Eye (tissue), 1 donor: ENCODE results near the gene RAP1GAP2.

Source experiments
- DNase-seq: peaks from one replicate; pipeline ENCODE4 v3.0.0-alpha.2; 2015

The RAP1GAP2 gene

DNA sequence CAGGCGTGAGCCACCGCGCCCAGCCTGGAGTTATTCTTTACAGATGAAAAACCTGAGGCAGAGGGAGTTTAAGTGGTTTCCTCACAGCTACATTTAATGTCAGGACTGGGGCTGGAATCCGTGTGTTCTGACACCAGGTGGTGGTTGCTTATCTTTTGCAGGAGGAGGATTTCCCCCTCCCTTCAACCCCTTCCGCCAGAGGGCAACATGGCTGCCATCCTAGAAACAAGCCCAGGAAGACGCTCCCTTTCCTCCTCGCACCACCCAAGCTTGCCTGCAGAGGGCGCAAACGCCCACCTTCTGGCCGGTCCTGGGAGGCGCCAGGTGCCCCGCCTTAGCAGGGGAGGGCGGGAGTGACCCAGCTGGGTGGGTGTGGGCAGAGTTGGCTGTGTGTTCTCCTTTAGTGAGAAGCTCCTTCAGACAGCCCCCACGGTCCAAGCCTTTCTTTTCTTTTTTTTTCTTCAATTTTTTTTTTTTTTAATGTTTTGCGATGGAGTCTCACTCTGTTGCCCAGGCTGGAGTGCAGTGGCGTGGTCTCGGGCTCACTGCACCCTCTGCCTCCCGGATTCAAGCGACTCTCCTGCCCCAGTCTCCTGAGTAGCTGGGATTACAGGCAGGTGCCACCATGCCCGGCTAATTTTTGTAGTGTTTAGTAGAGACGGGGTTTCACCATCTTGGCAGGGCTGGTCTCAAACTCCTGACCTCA, 9.9 kb upstream of the RAP1GAP2 start:
- peak; percentile 96 for DNase-seq

DNA sequence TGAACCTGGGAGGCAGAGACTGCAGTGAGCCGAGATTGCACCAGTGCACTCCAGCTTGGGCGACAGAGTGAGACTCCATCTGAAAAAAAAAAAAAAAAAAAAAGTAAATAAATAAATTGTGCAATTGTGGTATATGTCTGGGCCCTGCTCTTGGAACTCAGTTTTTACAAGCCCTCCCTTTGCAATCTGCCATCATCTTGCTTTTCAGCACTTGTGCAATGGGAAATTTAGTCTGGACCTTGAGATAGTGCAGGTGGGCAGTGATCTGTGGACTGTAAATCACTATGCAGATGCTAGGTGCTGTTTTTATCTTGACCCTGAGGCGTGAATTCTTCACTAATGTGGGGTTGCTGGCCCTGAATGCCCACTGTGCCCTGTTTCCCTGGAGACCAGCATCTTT, 6.5 kb upstream of the RAP1GAP2 start:
- DNase-seq: no peak

DNA sequence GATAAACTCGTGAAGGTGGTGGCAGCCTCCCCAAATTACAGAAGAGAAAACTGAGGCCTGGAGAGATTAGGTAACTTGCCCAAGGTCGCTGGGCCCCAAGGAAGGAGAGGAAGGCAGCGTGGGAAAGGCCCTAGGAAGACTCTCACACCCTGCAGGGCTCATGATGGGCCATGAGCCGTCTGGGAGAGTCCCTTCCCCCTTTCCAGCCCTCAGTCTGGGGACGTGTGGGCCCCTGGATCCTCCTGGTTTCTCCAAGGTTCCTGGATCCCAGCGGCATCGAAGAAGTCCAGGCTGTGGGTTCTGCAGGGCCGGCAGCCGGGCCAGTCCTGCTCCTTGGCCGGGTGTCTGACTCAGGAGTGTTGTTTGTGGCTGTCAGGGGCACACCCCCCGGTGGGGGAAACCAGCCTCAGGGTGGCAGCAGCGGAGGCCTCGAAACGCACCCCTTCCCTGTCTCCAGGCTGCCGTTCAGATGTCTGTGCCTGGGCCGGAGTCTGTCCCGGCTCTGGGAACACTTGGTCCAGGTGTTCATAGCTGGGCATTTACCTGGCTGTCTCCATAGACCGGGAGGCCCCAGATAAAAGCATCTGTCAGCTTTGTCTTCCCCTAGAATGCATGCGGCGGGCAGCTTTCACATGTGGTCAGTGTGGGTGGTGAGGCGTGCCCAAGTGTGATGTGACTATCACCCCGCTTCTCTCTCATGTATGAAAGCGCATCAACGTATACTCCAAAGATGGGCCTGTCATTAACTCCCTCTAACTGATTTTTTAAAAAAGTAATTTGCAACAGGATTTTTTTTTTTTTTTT, 3.7 kb upstream of the RAP1GAP2 start:
- DNase-seq: no peak

DNA sequence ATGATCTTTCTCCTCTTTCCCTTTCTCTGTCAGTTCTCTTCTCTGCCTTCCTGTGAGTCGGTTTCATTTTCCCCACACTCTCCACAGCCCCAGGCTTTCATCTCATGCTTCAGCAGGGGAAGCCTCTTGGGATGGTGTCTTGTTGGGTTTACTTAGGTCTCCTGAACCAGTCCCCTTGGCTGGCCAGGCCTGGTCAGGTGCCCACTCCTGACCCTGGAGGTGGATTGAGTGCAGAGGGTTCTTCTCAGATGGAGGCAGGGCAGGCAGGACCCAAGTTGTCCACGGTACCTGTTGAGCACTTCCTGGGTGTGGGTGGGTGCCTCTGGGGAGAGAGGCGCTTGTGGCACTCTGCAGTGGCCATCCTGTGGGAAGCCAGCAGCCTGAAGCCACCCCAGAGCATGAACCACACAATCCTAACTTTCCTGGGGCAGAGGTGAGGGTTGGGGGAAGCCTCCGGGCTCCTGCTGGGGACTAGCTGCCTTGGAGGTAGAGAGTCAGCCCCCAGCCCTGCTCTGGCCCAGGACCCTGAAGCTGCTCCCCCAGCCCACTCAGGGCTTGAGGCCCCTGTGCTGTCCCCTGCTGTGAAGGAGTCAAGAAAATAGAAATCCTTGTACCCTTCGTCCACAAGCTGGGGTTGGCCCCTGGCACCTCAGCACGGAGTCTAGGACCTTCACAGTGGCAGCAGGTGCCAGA, 2.0 kb upstream of the RAP1GAP2 start:
- DNase-seq: no peak

DNA sequence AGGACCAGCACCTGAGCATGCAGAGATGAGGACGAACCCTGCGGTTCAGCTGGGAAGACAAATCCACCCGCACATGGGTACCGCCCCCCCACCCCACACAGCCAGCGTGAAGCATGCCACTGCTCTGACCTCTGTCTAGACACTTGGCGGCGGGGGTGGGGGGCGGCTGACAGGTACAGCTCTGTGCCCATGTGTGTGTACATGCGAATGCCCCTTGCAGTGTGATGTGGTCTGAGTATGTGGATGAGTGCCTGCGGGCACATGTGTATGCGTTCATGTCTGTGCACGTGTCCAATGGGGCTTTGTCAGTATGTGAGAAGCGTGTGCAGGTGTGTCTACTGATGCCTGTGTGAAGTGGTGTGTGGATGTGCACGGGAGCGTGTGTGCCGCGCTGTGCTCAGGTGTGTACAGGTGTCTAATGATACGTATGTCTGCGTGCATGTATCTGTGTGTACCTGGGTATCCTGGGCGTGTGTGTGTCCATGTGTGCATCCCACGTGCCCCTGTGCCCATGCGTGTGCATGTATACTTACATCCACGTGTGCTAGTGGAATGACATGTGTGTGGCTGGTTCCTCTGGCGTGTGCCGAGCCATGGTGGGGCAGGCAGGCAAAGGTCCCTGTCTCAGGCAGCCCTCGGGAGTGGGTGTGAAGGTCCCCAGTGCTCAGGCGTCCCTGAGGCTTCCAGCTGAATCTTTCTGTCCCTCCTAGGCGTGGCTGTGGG, 636 bp upstream of the RAP1GAP2 start:
- DNase-seq: no peak

DNA sequence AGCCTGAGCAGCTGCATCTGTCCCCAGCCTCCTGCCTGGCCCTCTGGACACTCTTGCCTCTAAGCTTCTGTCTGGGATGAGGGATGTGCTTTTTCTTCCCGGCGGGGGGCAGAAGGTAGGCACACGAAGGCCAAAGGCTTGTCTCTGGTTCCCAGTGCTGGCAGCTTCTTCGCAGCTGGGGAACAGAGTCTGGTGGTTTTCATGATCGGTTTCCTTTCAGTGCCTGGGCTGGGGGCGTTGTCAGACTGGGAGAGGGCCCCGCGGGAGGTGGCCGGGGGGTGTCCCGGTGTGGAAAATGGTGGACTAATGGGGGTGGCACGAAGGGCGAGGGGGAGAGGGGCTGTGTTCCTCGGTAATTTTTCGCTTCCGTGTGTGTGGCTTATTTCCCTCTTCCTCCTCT, 988 bp downstream of the RAP1GAP2 start:
- DNase-seq: no peak

DNA sequence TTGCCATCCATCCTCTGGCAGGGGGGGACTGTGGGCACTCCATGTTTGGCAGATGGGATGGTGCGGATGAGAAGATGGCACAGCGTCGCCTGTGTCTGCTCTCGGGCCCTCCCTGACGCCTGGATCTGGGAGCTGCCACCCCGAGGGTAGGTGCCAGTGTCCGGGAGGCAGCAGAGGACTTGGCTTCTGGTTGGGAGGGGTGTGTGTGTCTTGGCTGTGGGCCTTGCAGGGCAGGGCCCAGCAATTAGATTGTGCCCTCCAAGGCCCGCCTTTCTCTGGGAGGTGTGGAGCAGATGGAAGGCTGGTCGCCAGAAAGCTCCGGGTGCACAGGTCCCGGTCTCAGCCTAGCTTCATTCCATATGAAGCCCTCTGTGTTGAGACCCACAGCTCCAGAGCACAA, 1.4 kb downstream of the RAP1GAP2 start:
- DNase-seq: no peak

DNA sequence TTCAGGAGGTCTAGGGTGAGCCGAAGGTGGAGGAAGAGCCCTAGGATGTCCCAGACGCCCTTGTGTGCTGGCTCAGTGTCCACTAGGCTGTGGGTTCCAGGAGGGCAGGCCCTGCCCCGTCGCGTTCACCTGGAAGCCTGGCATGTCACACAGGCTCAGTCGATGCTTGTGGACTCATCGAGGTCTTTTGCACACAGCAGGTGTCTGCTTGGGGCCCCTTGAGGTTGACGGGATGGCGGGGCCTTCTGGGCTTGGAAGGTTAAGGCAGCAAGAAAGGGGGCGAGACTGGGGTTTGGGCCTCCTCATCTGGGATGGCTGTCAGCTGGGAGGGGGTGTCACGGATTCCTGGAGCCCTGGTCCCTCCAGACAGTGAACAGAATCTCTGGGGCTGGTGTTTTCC, 1.9 kb downstream of the RAP1GAP2 start:
- no peak for DNase-seq

DNA sequence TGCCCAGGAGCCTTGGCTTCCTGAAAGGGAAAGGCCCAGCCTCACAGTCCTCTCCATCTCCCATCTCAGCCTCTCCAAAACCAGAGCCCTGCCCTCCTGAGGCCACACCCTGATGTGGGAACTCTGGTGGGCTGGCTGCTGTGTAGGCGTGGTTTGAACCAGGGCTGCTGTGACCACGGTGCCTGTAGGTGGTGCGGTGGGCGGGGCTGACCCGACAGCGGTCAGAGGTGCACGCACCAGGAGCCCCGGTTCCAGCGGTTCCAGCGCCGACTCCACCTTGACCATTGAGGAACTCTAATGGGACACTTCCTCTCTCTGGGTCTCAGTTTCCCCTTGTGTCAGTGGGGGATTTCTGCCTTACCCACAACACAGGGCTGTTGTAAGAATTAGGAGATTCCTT, 2.4 kb downstream of the RAP1GAP2 start:
- DNase-seq: no peak

DNA sequence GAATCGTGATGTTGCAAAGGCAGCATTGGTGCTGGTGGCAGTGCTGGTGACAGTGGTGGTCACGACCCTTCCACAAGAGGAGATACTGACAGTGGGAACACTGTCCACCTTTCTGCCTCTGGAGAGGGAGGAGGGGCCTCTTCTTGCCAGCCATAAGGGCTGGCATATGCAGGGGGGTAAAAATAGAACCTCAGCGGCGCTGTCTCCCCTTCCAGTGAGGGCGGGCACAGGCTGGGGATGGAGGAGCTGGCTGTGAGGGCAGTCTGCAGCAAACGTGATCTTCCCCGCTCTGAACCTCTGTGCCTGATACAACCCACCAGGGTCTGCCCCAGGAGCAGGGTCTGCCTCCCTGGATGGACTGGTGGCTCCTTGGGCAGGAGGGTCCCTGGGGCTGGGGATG, 3.4 kb downstream of the RAP1GAP2 start:
- DNase-seq: no peak

DNA sequence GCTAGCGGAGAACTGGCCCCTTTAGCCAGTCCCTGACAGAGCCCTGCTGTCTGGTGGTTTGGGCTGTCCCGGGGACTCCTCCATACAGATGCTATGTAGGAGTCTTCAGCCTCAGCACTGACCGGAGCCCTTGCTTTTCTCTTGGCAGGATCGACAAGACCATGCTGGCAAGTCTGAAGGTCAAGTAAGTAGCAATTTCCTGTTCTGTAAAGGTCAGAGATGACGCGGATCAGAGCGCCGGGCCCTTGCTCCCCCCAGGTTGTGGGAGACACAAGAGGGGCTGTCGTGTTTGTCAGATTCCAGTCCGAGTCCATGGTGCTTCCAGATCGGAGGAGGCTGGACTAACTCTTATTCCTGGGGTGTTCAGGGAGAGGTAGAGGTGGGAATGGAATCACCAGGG, 4.1 kb downstream of the RAP1GAP2 start:
- DNase-seq: no peak

DNA sequence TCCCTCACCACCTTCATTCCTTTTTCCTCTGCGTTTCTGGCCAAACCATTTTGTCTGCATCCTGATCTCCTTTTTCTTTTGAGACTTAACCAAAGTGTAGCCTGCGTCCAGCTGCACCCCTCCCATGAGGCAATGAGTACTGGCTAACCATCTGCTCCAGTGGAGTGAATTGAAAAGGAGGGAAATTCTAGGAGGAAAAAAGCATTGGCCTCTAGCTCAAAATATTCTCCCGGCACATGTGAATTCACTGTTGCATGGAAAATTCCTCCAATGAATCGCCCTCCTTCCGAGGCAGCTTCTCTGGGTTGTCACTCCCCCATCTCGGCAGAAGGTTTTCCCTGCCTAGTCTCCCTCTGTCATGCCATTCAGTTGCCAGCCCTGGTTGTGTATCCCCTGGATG, 5.6 kb downstream of the RAP1GAP2 start:
- DNase-seq: no peak

DNA sequence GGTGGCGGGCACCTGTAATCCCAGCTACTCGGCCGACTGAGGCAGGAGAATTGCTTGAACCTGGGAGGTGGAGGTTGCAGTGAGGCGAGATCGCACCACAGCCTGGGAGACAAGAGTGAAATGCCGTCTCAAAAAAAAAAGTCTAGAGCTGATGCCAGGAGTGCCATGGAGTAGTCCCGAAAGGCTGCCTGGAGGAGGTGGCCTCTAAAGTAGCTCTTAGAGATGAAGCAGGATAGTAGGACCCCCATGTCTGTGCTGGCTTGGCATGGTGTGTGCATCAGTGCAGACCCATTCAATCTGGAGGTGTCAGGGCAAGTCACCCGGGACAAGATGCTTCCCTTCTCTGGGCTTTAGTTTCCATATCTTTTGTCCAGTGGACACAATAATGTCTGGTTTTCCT, 6.3 kb downstream of the RAP1GAP2 start:
- DNase-seq: no peak

DNA sequence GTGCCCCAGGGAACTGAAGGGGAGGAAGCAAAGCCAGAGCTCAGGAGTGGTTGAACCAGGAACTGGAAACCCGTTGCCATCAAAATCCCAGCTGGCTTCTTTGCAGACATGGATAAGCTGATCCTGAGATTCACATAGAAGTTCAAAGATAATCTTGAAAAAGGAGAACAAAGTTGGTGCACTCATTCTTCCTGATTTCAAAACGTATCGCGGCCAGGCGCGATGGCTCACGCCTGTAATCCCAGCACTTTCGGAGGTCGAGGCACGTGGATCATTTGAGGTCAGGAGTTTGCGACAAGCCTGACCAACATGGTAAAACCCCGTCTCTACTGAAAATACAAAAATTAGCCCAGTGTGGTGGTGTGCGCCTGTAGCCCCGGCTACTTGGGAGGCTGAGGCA, 7.1 kb downstream of the RAP1GAP2 start:
- DNase-seq: no peak

DNA sequence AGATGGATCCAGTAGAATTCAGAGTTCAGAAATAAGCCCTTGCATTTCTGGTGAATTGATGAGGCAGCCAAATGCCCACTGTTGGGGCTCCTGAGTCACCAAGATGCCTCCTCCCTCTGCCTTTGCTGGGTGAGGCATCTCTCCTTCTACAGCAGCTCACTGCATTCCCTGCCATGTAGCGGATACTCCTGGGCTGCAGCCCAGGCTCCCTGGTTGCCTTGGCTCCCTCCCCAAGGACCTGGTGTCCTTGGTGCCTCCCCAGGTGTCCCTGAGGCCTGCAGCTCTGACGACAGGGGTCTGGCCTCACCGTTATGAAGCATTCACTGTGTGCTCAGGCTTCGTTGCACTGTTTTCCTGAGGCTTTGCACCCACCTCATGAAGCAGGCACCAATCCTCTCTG, 7.7 kb downstream of the RAP1GAP2 start:
- DNase-seq: no peak

DNA sequence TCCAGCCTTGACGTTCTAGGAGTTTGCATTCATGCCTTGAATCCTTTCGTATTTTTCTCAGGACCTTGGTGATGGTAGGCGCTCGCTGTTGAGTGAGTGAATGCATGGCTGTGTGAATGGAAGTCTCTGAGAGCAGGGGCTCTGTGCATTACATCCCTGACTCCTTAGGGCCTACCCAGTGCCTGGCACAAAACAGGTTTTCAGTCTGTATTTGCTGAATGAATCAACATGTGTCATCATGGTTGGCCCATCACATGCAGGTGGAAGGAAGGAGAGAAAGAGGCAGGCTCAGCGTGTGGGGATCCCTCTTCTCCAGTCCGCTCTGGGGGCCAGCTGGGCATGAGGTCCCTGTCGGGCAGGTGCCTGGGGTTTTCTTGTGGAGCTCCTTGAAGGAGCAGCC, 8.7 kb downstream of the RAP1GAP2 start:
- no peak for DNase-seq

DNA sequence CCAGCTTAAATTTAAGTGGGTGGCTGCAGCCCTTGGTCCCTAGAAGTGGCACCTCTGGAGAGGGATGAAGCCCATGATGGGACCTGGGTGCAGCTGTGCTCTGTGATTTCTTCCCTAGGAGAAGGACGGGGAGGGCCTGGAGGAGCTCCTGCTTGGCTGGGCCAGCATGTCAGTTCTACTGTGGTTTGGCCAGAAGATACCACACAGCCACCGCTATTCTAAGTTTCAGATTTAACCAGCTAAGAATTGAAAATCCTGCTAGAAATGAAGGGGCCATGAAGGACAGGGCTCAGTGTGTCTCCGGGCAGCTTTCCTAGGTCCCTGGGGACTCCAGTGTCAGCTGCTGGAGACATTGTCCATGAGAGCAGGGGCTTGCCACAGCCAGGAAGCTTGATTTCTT, 9.7 kb downstream of the RAP1GAP2 start:
- DNase-seq: no peak

DNA sequence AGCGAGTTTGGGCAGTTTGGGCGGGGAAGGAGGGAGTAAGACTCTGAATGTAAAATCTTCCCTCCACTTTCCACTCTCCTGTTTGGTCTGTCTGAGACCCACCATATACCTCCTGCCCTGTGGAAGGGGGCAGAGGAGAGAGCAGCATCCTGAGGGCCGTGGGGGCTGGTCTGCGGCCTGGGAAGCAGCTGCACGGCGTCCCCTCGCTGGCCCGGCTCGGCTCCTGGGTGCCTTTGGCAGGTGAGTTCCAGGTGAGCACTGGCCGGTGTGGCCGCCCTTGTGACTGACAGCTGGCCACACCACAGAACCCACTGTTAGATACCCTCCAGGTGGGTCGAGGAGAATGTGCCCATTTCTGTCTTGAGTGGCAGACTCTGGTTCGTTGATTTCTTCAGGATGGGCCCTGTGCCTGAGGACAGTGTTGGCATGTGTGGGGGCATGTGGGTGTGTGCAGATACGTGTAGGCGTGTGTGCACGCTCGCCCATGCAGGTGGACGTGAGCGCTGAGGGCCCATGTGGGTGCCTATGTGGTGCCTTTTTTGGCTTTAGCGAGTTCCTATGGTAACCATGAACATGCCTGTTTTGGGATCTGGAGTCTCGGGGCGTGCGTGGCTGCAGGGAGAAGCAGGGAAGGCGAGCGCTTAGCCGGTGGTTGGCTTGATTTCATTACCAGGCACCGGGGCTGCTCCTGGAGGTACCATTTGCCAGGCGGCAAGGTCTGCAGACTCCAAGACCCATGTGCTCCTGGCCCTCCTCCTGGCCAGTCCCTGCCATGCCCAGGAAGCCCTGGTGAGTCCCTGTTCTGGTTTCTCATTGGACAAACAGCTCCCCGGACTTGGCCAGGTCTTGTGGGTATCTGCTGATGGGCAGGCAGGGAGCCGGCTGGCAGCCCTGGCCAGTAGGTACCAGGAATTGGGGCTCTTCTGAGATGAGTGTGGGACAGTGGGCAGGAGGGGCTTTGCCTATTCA, 12.4 kb downstream of the RAP1GAP2 start:
- DNase-seq: no peak

DNA sequence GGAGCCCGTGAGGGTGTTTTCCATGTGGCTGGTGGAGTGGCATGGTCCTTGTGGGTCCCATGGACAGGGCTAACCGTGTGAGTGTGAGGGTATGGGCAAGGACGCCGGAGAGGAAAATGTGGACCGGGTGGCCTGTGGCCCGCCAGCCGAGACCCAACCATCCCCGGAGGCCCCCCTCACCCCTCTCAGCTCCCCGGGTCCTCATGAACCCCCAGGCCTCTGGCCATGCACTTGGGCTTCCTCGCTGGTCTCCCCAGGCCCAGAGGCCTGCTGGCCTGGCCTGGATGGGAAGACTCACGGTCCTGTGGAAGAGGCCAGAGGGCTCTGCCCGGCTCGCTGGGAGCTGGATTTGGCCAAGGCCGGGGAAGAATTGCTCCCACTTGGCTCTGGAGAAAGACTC, 13.1 kb downstream of the RAP1GAP2 start:
- no peak for DNase-seq

DNA sequence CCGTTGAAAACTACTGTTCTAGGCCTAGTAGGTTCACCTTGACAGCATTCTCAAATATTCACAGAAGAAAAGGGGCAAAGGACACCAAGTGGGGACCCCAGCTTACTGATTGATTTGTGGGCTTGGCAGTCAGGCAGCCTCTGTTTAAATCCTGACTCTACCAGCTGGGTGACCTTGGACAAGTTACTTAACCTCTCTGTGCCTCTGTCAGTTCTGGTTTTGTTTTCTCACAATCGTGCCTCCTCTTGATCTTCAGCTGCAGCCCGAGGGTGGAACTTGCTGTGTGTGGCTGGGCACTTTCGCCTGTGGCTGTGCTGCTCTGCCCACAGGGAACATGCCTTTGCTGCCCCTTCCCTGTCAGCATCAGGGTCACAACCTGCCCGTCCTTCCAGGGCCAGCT, 17.8 kb downstream of the RAP1GAP2 start:
- no peak for DNase-seq

DNA sequence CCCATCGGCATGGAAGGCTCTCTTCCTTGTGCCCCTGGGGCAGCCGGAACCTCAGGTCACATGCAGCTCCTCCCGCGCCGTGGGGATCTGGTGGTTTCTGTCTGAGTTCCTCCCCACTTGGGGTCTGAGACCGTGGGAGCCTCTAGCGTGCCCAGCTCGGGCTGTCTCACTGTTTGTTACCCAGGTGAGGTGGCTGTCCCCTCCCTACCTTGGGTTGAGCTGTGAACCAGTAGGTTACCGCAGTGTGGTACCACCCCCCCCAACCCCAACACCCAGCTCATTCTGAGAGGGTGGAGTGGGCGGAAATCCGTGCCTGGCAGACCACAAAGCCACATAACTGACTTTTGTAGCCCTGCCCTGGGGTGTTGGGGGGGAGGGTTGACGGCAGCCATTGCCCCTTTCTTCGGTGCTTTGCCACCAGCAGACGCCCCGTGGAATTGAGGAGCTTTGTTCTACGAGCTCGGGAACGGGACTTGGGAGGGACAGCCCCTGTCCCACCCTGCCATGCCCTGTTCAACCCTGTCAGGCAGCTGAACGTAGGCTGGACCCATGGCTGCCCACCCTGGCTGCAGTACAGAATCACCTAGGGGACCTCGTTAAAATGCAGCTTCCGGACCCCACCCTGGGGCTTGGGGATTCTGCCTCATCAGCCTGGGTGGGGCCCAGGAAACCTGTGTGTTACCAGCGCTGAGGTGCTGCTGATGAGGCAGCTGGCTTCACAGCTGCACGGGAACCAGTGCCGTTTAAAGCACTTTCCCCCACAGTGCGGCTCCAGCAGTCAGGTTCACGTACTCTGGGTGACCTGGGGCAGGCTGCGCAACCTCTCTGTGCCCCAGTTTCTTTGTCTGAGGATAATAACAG, 18.5 kb downstream of the RAP1GAP2 start:
- no peak for DNase-seq
